Measurements from ENCODE around the gene MAIP1. TPM values are rescaled to one million over a fixed set of nuclear protein-coding genes. Genes with fewer than 3 reads are reported as not detected.

The MAIP1 gene
- total RNA-seq, 1 experiment from 2014 or later, result 29.3 TPM

DNA sequence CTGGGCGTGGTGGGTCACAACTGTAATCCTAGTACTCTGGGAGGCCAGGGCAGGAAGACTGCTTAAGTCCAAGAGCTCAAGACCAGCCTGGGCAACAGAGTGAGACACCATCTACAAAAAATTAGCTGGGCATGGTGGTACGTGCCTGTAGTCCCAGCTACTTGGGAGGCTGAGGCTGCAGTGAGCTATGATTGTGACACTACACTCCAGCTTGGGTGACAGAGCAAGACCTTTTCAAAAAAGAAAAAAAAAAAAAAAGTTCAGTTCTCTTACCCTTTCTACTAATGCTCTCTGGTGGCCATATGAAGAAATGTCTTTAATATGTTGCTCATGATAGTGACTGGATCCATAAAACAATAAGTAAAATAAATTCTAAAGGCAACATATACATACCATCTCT, 15.0 kb upstream of the MAIP1 start:
- POLR2A ChIA-PET, result no interaction called here

GRCh38 chr2:199943373-199943772, 12.0 kb upstream of the MAIP1 start:
- no peaks in the 10 kb centered on the region for H3K27me3 Mint-ChIP-seq (ENCODE audit: low read depth)
- no peak overlapping the region for H3K4me3 Mint-ChIP-seq
- no peak overlapping the region for H3K27ac Mint-ChIP-seq
- no peaks in the 10 kb centered on the region for H3K9me3 Mint-ChIP-seq
- ChIA-PET CTCF (interaction anchor here (1.8 kb wide), 1 partner anchor 203 kb away, joined by 3 read pairs; no protein-coding TSS in a partner anchor), POLR2A (no interaction called here)
- no peaks in the 10 kb centered on the region for H3K4me1 Mint-ChIP-seq
- DNase-seq (ENCODE audit: low spot score) (no peak), ATAC-seq (no peak)
- peaks cover 49% of the 10 kb centered on the region for H3K36me3 Mint-ChIP-seq
- TF ChIP-seq ZSCAN18 (CRISPR knock-in tag; IDR thresholded peaks at IDR 0.05) (no peak), FOXP1 (CRISPR knock-in tag; IDR thresholded peaks at IDR 0.05; ENCODE audit: borderline replicate concordance) (no peak), IRF2 (CRISPR knock-in tag; IDR thresholded peaks at IDR 0.05; ENCODE audit: borderline replicate concordance, low read depth) (no peak), SMAD3 (CRISPR knock-in tag; IDR thresholded peaks at IDR 0.05; ENCODE audit: borderline replicate concordance) (no peak), KAT7 (CRISPR knock-in tag; IDR thresholded peaks at IDR 0.05; ENCODE audit: borderline replicate concordance) (no peak), JUN (CRISPR knock-in tag; IDR thresholded peaks at IDR 0.05) (no peak), TCF7 (CRISPR knock-in tag; IDR thresholded peaks at IDR 0.05; ENCODE audit: low read depth) (no peak), TEAD4 (CRISPR knock-in tag; IDR thresholded peaks at IDR 0.05) (no peak), E2F1 (CRISPR knock-in tag; IDR thresholded peaks at IDR 0.05) (no peak)
- TF ChIP-seq, protein P1, sequence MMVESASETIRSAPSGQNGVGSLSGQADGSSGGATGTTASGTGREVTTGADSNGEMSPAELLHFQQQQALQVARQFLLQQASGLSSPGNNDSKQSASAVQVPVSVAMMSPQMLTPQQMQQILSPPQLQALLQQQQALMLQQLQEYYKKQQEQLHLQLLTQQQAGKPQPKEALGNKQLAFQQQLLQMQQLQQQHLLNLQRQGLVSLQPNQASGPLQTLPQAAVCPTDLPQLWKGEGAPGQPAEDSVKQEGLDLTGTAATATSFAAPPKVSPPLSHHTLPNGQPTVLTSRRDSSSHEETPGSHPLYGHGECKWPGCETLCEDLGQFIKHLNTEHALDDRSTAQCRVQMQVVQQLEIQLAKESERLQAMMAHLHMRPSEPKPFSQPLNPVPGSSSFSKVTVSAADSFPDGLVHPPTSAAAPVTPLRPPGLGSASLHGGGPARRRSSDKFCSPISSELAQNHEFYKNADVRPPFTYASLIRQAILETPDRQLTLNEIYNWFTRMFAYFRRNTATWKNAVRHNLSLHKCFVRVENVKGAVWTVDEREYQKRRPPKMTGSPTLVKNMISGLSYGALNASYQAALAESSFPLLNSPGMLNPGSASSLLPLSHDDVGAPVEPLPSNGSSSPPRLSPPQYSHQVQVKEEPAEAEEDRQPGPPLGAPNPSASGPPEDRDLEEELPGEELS (CRISPR knock-in tag; IDR thresholded peaks at IDR 0.05), result no peak
- TF ChIP-seq, protein P2, sequence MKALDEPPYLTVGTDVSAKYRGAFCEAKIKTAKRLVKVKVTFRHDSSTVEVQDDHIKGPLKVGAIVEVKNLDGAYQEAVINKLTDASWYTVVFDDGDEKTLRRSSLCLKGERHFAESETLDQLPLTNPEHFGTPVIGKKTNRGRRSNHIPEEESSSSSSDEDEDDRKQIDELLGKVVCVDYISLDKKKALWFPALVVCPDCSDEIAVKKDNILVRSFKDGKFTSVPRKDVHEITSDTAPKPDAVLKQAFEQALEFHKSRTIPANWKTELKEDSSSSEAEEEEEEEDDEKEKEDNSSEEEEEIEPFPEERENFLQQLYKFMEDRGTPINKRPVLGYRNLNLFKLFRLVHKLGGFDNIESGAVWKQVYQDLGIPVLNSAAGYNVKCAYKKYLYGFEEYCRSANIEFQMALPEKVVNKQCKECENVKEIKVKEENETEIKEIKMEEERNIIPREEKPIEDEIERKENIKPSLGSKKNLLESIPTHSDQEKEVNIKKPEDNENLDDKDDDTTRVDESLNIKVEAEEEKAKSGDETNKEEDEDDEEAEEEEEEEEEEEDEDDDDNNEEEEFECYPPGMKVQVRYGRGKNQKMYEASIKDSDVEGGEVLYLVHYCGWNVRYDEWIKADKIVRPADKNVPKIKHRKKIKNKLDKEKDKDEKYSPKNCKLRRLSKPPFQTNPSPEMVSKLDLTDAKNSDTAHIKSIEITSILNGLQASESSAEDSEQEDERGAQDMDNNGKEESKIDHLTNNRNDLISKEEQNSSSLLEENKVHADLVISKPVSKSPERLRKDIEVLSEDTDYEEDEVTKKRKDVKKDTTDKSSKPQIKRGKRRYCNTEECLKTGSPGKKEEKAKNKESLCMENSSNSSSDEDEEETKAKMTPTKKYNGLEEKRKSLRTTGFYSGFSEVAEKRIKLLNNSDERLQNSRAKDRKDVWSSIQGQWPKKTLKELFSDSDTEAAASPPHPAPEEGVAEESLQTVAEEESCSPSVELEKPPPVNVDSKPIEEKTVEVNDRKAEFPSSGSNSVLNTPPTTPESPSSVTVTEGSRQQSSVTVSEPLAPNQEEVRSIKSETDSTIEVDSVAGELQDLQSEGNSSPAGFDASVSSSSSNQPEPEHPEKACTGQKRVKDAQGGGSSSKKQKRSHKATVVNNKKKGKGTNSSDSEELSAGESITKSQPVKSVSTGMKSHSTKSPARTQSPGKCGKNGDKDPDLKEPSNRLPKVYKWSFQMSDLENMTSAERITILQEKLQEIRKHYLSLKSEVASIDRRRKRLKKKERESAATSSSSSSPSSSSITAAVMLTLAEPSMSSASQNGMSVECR (CRISPR knock-in tag; IDR thresholded peaks at IDR 0.05; ENCODE audit: borderline replicate concordance), result no peak
- TF ChIP-seq, protein P3, sequence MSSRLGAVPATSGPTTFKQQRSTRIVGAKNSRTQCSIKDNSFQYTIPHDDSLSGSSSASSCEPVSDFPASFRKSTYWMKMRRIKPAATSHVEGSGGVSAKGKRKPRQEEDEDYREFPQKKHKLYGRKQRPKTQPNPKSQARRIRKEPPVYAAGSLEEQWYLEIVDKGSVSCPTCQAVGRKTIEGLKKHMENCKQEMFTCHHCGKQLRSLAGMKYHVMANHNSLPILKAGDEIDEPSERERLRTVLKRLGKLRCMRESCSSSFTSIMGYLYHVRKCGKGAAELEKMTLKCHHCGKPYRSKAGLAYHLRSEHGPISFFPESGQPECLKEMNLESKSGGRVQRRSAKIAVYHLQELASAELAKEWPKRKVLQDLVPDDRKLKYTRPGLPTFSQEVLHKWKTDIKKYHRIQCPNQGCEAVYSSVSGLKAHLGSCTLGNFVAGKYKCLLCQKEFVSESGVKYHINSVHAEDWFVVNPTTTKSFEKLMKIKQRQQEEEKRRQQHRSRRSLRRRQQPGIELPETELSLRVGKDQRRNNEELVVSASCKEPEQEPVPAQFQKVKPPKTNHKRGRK (CRISPR knock-in tag; IDR thresholded peaks at IDR 0.05; ENCODE audit: borderline replicate concordance), result no peak

More for the DNA sequence above, 15.0 kb upstream of the MAIP1 start:
- Mint-ChIP-seq H3K4me1 (no peaks in the 10 kb centered on the region), H3K36me3 (peaks cover 46% of the 10 kb centered on the region), H3K4me3 (no peak overlapping the region), H3K27ac (no peak overlapping the region), H3K9me3 (no peaks in the 10 kb centered on the region), H3K27me3 (ENCODE audit: low read depth) (no peaks in the 10 kb centered on the region)
- no peak for DNase-seq (ENCODE audit: low spot score)
- ATAC-seq, result peak; percentile 50
- 0 out of 2 replicates have a peak, but pooled peaks have one; percentile 22 for TF ChIP-seq ZNF121 (CRISPR knock-in tag; IDR thresholded peaks at IDR 0.05)
- TF ChIP-seq ZNF263 (CRISPR knock-in tag; IDR thresholded peaks at IDR 0.05; ENCODE audit: low read depth), result no peak
- CTCF ChIA-PET, result interaction anchor here (0.6 to 1.8 kb wide), 7 partner anchors 11 to 831 kb away, joined by 3 to 7 read pairs (median 4); no protein-coding TSS in a partner anchor

Data from WTC11 (cell line).